Osteocyte (in vitro differentiated cells): Measurements from ENCODE around the gene UNK. TPM values are rescaled to one million over a fixed set of nuclear protein-coding genes. Genes with fewer than 3 reads are reported as not detected.

Experiments used
- DNase-seq: peaks from one replicate; pipeline ENCODE4 v3.0.0; 2021; ENCODE audit warnings: mixed read lengths; ENCODE audit not compliant: unreplicated experiment; ENCODE audit errors: extremely low spot score
- H3K27ac Mint-ChIP-seq: one replicate; pipeline ENCODE4 v1.8.0; 2021; ENCODE audit warnings: mild to moderate bottlenecking, mixed read lengths; ENCODE audit not compliant: unreplicated experiment
- H3K27me3 Mint-ChIP-seq: one replicate; pipeline ENCODE4 v1.8.0; 2021; ENCODE audit warnings: mixed read lengths; ENCODE audit not compliant: unreplicated experiment
- H3K36me3 Mint-ChIP-seq: one replicate; pipeline ENCODE4 v1.8.0; 2021; ENCODE audit warnings: mixed read lengths; ENCODE audit not compliant: unreplicated experiment
- H3K4me1 Mint-ChIP-seq: one replicate; pipeline ENCODE4 v1.8.0; 2021; ENCODE audit warnings: mixed read lengths; ENCODE audit not compliant: unreplicated experiment
- H3K4me3 Mint-ChIP-seq: one replicate; pipeline ENCODE4 v1.8.0; 2021; ENCODE audit warnings: mild to moderate bottlenecking, moderate library complexity, mixed read lengths; ENCODE audit not compliant: unreplicated experiment
- H3K9me3 Mint-ChIP-seq: one replicate; pipeline ENCODE4 v1.8.0; 2021; ENCODE audit warnings: mixed read lengths; ENCODE audit not compliant: unreplicated experiment
- CTCF ChIP-seq: fragments of 200-600 bp; sonication (generic); IDR thresholded peaks from 2 replicates; pipeline ENCODE4 v1.5.0; 2021; ENCODE audit warnings: antibody characterized with exemption, mild to moderate bottlenecking, moderate library complexity
- total RNA-seq: library from RNA; stranded (reverse); gene quantifications from 2 replicates; pipeline ENCODE4 v1.2.1, GENCODE V29; 2021

The UNK gene
- total RNA-seq, 1 donor from 2014 or later = 38.2 TPM

- H3K36me3 Mint-ChIP-seq = peaks cover 15% of the 10 kb centered on the region
- H3K4me3 Mint-ChIP-seq = no peak overlapping the region
- peaks cover 24% of the 10 kb centered on the region for H3K4me1 Mint-ChIP-seq
- no peak for DNase-seq
- H3K27me3 Mint-ChIP-seq = no peaks in the 10 kb centered on the region
- no peaks in the 10 kb centered on the region for H3K9me3 Mint-ChIP-seq
- TF ChIP-seq CTCF = no peak
- no peak overlapping the region for H3K27ac Mint-ChIP-seq
These were observed 40.1 kb downstream of the UNK start for GRCh38 chr17:75824666-75825065.

- Mint-ChIP-seq H3K36me3 (peaks cover 12% of the 10 kb centered on the region), H3K27me3 (no peaks in the 10 kb centered on the region), H3K4me1 (peaks cover 24% of the 10 kb centered on the region), H3K4me3 (no peak overlapping the region), H3K9me3 (no peaks in the 10 kb centered on the region), H3K27ac (peak overlapping the region; percentile 56)
- DNase-seq = no peak
- no peak for TF ChIP-seq CTCF
These were observed 40.5 kb downstream of the UNK start for GRCh38 chr17:75825149-75825552.

- no peaks in the 10 kb centered on the region for H3K9me3 Mint-ChIP-seq
- no peak for DNase-seq
- peaks cover 10% of the 10 kb centered on the region for H3K36me3 Mint-ChIP-seq
- no peak overlapping the region for H3K27ac Mint-ChIP-seq
- H3K4me3 Mint-ChIP-seq = no peak overlapping the region
- no peaks in the 10 kb centered on the region for H3K27me3 Mint-ChIP-seq
- no peak for TF ChIP-seq CTCF
- peaks cover 24% of the 10 kb centered on the region for H3K4me1 Mint-ChIP-seq
These were observed 41.3 kb downstream of the UNK start for GRCh38 chr17:75825748-75826370.

GRCh38 chr17:75826561-75827307 is 42.1 kb downstream of the UNK start:
- Mint-ChIP-seq H3K9me3 (no peaks in the 10 kb centered on the region), H3K36me3 (peaks cover 3% of the 10 kb centered on the region), H3K27ac (peak overlapping the region; percentile 56), H3K27me3 (no peaks in the 10 kb centered on the region), H3K4me1 (peaks cover 24% of the 10 kb centered on the region), H3K4me3 (no peak overlapping the region)
- no peak for TF ChIP-seq CTCF
- DNase-seq = no peak

GRCh38 chr17:75827308-75828075 is 42.9 kb downstream of the UNK start:
- peak; percentile 76 for TF ChIP-seq CTCF
- H3K4me3 Mint-ChIP-seq = no peak overlapping the region
- DNase-seq = no peak
- H3K4me1 Mint-ChIP-seq = peaks cover 24% of the 10 kb centered on the region
- no peaks in the 10 kb centered on the region for H3K9me3 Mint-ChIP-seq
- peaks cover 3% of the 10 kb centered on the region for H3K36me3 Mint-ChIP-seq
- H3K27me3 Mint-ChIP-seq = no peaks in the 10 kb centered on the region
- peak overlapping the region; percentile 56 for H3K27ac Mint-ChIP-seq
